K562 (cell line): ENCODE measurements around the gene PIP5KL1. TPM values are rescaled to one million over a fixed set of nuclear protein-coding genes. Genes with fewer than 3 reads are reported as not detected.

Experiments used
- ATAC-seq: fragments of 200-7000 bp; cut with Tn5 transposase; 3 replicates; pipeline ENCODE4 v1.9.1; 2020; ENCODE audit warnings: moderate library complexity
- BruUV-seq: library from RNA; stranded (reverse); fragments of 400-500 nt; replicated peaks from 2 replicates; lab custom pipeline; 2021; lab: Mats Ljungman, UMichigan
- CTCF ChIA-PET: fragments of 300-600 bp; formaldehyde crosslinking; extraction: SDS; loops from one replicate; lab custom pipeline; 2021; ENCODE audit warnings: low intra/inter-chr PET ratio; lab: Yijun Ruan, JAX
- POLR2A ChIA-PET: fragments of 300-600, 350-650 bp; sonication (Branson Sonifier 250); formaldehyde crosslinking; extraction: SDS; loops from one replicate; lab custom pipeline; 2021; ENCODE audit warnings: antibody characterized with exemption, inconsistent platforms; lab: Yijun Ruan, JAX
- DNase-seq, 4 experiments: peaks; one replicate each; pipeline versions ENCODE4 v3.0.0 to v3.0.0-alpha.2; 2011 to 2018; ENCODE audit warnings: low spot score in 3 of 4, mixed read lengths in 3 of 4; ENCODE audit errors: extremely low read depth in 1 of 4
- FAIRE-seq: peaks from 2 replicates; lab custom pipeline; 2011; peaks lifted over from hg19 to GRCh38; lab: Jason Lieb, UNC
- H2AFZ ChIP-seq: 2 replicates; pipeline ENCODE4 v1.6.0; 2011; ENCODE audit warnings: low read depth, low read length, control low read depth, inconsistent platforms
- H3K27ac ChIP-seq: fragments of 200-600 bp; 3 replicates; pipeline ENCODE4 v1.8.0; 2011; ENCODE audit warnings: low read depth, mild to moderate bottlenecking, control low read depth, inconsistent platforms, low read length, moderate library complexity, mixed read lengths; ENCODE audit errors: extremely low read depth
- H3K27me3 ChIP-seq, 2 experiments: fragments of 300-600 bp in 1 of 2; 2 replicates in 1 of 2; 3 replicates in 1 of 2; pipeline versions ENCODE4 v1.6.0 to v1.8.0; 2011; ENCODE audit warnings: inconsistent platforms in 2 of 2, low read length in 2 of 2, mild to moderate bottlenecking in 1 of 2, mixed read lengths in 1 of 2, moderate library complexity in 1 of 2; ENCODE audit not compliant: control insufficient read depth in 2 of 2, insufficient read depth in 2 of 2
- H3K36me3 ChIP-seq: fragments of 300-600 bp; 3 replicates; pipeline ENCODE4 v1.8.0; 2011; ENCODE audit warnings: mild to moderate bottlenecking, low read length, inconsistent platforms; ENCODE audit not compliant: control insufficient read depth, insufficient read depth
- H3K4me1 ChIP-seq, 2 experiments: fragments of 200-600 bp in 1 of 2; replicated peaks in 1 of 2; 2 replicates in 1 of 2; 3 replicates in 1 of 2; pipeline versions ENCODE4 v1.5.1 to v1.8.0; 2011; ENCODE audit warnings: inconsistent platforms in 2 of 2, low read length in 2 of 2, mild to moderate bottlenecking in 1 of 2, mixed read lengths in 1 of 2, moderate library complexity in 1 of 2; ENCODE audit not compliant: control insufficient read depth in 2 of 2, insufficient read depth in 2 of 2
- H3K4me2 ChIP-seq: 2 replicates; pipeline ENCODE4 v1.6.1; 2011; ENCODE audit warnings: low read length, control low read depth, inconsistent platforms, mixed read lengths; ENCODE audit not compliant: insufficient read depth
- H3K4me3 ChIP-seq: fragments of 200-600 bp; sonication (generic), shearing (Covaris generic); 2 replicates; pipeline ENCODE4 v1.5.1; 2016; ENCODE audit warnings: control low read depth, inconsistent platforms
- H3K79me2 ChIP-seq: fragments of 200-600 bp; 3 replicates; pipeline ENCODE4 v1.8.0; 2011; ENCODE audit warnings: low read length, inconsistent platforms; ENCODE audit not compliant: control insufficient read depth, insufficient read depth
- H3K9ac ChIP-seq, 2 experiments: 2 replicates each; pipeline versions ENCODE4 v1.6.0 to v1.6.1; 2011; ENCODE audit warnings: low read depth in 2 of 2, low read length in 2 of 2, control low read depth in 1 of 2, inconsistent platforms in 1 of 2, mild to moderate bottlenecking in 1 of 2, mixed read lengths in 1 of 2; ENCODE audit not compliant: insufficient read depth in 1 of 2
- H3K9me1 ChIP-seq: one replicate; pipeline ENCODE4 v1.6.0; 2011; ENCODE audit warnings: inconsistent platforms, mild to moderate bottlenecking, low read length, moderate library complexity; ENCODE audit not compliant: control insufficient read depth, insufficient read depth
- H3K9me3 ChIP-seq: replicated peaks from 2 replicates; pipeline ENCODE4 v1.5.1; 2011; ENCODE audit warnings: low read depth, low read length, inconsistent platforms; ENCODE audit not compliant: control insufficient read depth, insufficient read depth
- H4K20me1 ChIP-seq: replicated peaks from 2 replicates; pipeline ENCODE4 v1.6.1; 2011; ENCODE audit warnings: low read length, inconsistent platforms, mixed read lengths; ENCODE audit not compliant: control insufficient read depth, insufficient read depth
- CHD1 ChIP-seq: fragments of 200-600 bp; sonication (generic); IDR thresholded peaks from one replicate; pipeline ENCODE4 v1.6.1; 2012; ENCODE audit warnings: mild to moderate bottlenecking, moderate library complexity, low read length, inconsistent platforms
- CREB3L1 ChIP-seq: fragments of 450-650 bp; IDR thresholded peaks from 2 replicates; pipeline ENCODE4 v1.6.1; 2014; ENCODE audit warnings: low read depth, mild to moderate bottlenecking, moderate library complexity, borderline replicate concordance
- E4F1 ChIP-seq: fragments of 250-450 bp; sonication (Bioruptor Pico); IDR thresholded peaks from 2 replicates; pipeline ENCODE4 v1.5.0; 2021; ENCODE audit warnings: mild to moderate bottlenecking, borderline replicate concordance
- GTF2B ChIP-seq: IDR thresholded peaks from 2 replicates; pipeline ENCODE4 v1.6.1; 2011; ENCODE audit not compliant: insufficient read length; ENCODE audit errors: extremely low read depth
- HDAC3 ChIP-seq: fragments of 450-650 bp; IDR thresholded peaks from 2 replicates; pipeline ENCODE4 v1.6.1; 2018; ENCODE audit warnings: borderline replicate concordance, mild to moderate bottlenecking, moderate library complexity; ENCODE audit not compliant: partially characterized antibody
- IRF9 ChIP-seq: fragments of 450-650 bp; IDR thresholded peaks from 2 replicates; pipeline ENCODE4 v1.6.1; 2016; ENCODE audit warnings: missing biosample characterization, missing genetic modification characterization
- MAX ChIP-seq: sonication (generic); formaldehyde crosslinking; IDR thresholded peaks from 2 replicates; pipeline ENCODE4 v1.9.0; 2022; ENCODE audit warnings: mild to moderate bottlenecking, missing genetic modification reagents
- VEZF1 ChIP-seq: fragments of 200-800 bp; sonication (Bioruptor generic); IDR thresholded peaks from 2 replicates; pipeline ENCODE4 v1.6.1; 2017; ENCODE audit warnings: missing genetic modification characterization, missing compliant biosample characterization
- WGBS: fragments of 100-300 bp; shearing (Covaris generic); methylation state at CpG from one replicate; pipeline ENCODE4 v1.1.6; 2016; ENCODE audit warnings: low coverage, mixed read lengths; ENCODE audit not compliant: insufficient coverage; ENCODE audit errors: missing lambda C conversion rate; 5-methylcytosine and 5-hydroxymethylcytosine counted together
- in situ Hi-C: fragments of 300-500 bp; cut with MboI; formaldehyde crosslinking; loops from 4 replicates; pipeline ENCODE4 v1.15.0; 2018; ENCODE audit warnings: inconsistent platforms, mixed read lengths
- intact Hi-C: fragments of 100-400 bp; cut with micrococcal nuclease; formaldehyde crosslinking; loops from 2 replicates; pipeline ENCODE4 v1.14.2; 2022
- polyA plus RNA-seq, 8 experiments: library from polyadenylated mRNA; depleted of rRNA in 4 of 8; stranded (reverse) in 5 of 8; unstranded in 3 of 8; fragments of >200 nt; fragmentation: Nextera tagmentation in 2 of 8; fragmentation: Illumina TruSeq in 1 of 8; extraction: Ambion mirVana in 2 of 8; extraction: Trizol in 1 of 8; gene quantifications; 2 replicates each; pipeline versions ENCODE4 v1.2.1 to v1.2.3, GENCODE V29; 2011 to 2014; ENCODE audit warnings: inconsistent platforms in 1 of 8, missing spikeins in 1 of 8
- total RNA-seq, 7 experiments: library from RNA; depleted of rRNA in 6 of 7; stranded (reverse); fragments of >200 nt in 6 of 7; fragmentation: Illumina TruSeq in 2 of 7; extraction: Trizol in 2 of 7; gene quantifications; 2 replicates each; pipeline versions ENCODE4 v1.2.1 to v1.2.3, GENCODE V29; 2011 to 2021; ENCODE audit warnings: low replicate concordance in 1 of 7

The PIP5KL1 gene
- total and polyA plus RNA-seq, 9 of the 15 experiments (the other 6 are each of a cell fraction or from before 2014, with no cell fraction given) = 0.18 to 4.8 (median 1.2) TPM

GRCh38 chr9:127944586-127945218 is 14.1 kb upstream of the PIP5KL1 start:
- Histone ChIP-seq H3K79me2 (no peaks in the 10 kb centered on the region; the same call in 2 of the 3 replicates), H3K27ac (no peak overlapping the region), H3K4me1 (peaks cover 31 to 60% of the 10 kb centered on the region in 2 experiments), H3K4me3 (no peak overlapping the region), H3K36me3 (peaks cover 26% of the 10 kb centered on the region; the same call in 2 of the 3 replicates), H3K4me2 (no peak overlapping the region), H3K27me3 (no peaks in the 10 kb centered on the region), H2AFZ (no peak overlapping the region), H4K20me1 (0 out of 2 replicates have a peak, but pooled peaks cover 5% of the 10 kb centered on the region), H3K9me3 (no peaks in the 10 kb centered on the region), H3K9ac (peak overlapping the region in 1 of 2 experiments; percentile 18; a peak in 1 of 4 replicates), H3K9me1 (peaks cover 6% of the 10 kb centered on the region)
- CTCF ChIA-PET = interaction anchor here (3.3 to 3.9 kb wide), 2 partner anchors 90 to 173 kb away, joined by 36 to 57 read pairs; no protein-coding TSS in a partner anchor
- DNase-seq = no peak
- no TSS peak for BruUV-seq
- no peak for FAIRE-seq
- no peak for ATAC-seq
- intact Hi-C loops (no loop called here), in situ Hi-C loops (no loop called here)
- 88% methylated on average over 34 of the region's 38 CpGs for WGBS
- POLR2A ChIA-PET = interaction anchor here (0.5 to 1.4 kb wide), 3 partner anchors 41 to 93 kb away, joined by 3 read pairs; no protein-coding TSS in a partner anchor
- TF ChIP-seq VEZF1 (no peak), CHD1 (no peak), CREB3L1 (no peak), MAX (CRISPR knock-in tag) (no peak), IRF9 (tag) (no peak), E4F1 (no peak), GTF2B (no peak), HDAC3 (no peak)
